ENCODE results near the gene AP2B1.
"Not testable (repeated sequence)": the region's sequence is repeated elsewhere in the genome, so short reads cannot be mapped to it uniquely, and the experiment has no call there.

AP2B1 gene

DNA sequence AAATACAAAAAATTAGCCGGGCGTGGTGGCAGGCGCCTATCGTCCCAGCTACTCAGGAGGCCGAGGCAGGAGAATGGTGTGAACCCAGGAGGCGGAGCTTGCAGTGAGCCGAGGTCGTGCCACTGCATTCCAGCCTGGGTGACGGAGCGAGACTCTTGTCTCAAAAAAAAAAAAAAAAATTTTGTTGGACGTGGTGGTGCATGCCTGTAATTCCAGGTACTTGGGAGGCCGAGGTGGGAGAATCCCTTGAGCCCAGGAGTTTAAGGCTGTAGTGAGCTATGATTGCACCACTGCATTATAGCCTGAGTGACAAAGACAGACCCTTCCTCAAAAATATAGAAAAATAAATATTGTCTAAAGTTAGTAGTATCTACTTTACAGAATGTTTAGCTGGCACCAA lies 23.6 kb downstream of the AP2B1 start:
- H3K18ac ChIP-seq (ENCODE audit: low read depth in 1 of 2, low read length in 2 of 2); H3K23ac ChIP-seq (ENCODE audit: low read length in 2 of 2); H2BK5ac ChIP-seq (ENCODE audit: low read depth, low read length, poor library complexity, severe bottlenecking); H2BK120ac ChIP-seq (ENCODE audit: low read depth, low read length); H2BK12ac ChIP-seq (ENCODE audit: low read length in 2 of 2); H3K27ac ChIP-seq (ENCODE audit: low read length, poor library complexity, severe bottlenecking); H3K14ac ChIP-seq (ENCODE audit: low read length in 2 of 2); H3K4me3 ChIP-seq (ENCODE audit: insufficient read depth in 1 of 2, low read depth in 1 of 2, low read length in 2 of 2); H2BK15ac ChIP-seq (ENCODE audit: low read depth, poor library complexity, severe bottlenecking); H2AK5ac ChIP-seq (ENCODE audit: low read length, severe bottlenecking); H2AFZ ChIP-seq (ENCODE audit: low read depth, low read length); H3K9me3 ChIP-seq (ENCODE audit: control insufficient read depth, low read length); H3K4ac ChIP-seq (ENCODE audit: low read depth in 1 of 2, low read length in 2 of 2); H4K91ac ChIP-seq (ENCODE audit: low read length); H3K4me2 ChIP-seq (ENCODE audit: low read length, poor library complexity, severe bottlenecking); H4K8ac ChIP-seq (ENCODE audit: low read length); H3K27me3 ChIP-seq (ENCODE audit: control insufficient read depth in 1 of 2, insufficient read depth in 1 of 2, low read length in 2 of 2); DNase-seq; H3K9ac ChIP-seq (ENCODE audit: low read length); H3K4me1 ChIP-seq (ENCODE audit: control insufficient read depth, insufficient read depth, low read depth, low read length): not testable (repeated sequence)
- peaks cover 16% of the 10 kb centered on the region for H3K79me1 ChIP-seq (replicated peaks; ENCODE audit: low read length, poor library complexity, severe bottlenecking)
- H3K36me3 ChIP-seq (ENCODE audit: control insufficient read depth in 1 of 2, insufficient read depth in 2 of 2, low read depth in 1 of 2, low read length in 2 of 2) = peaks cover 20 to 65% of the 10 kb centered on the region in 2 experiments
- 91% methylated on average over 11 of the region's 12 CpGs for WGBS

DNA sequence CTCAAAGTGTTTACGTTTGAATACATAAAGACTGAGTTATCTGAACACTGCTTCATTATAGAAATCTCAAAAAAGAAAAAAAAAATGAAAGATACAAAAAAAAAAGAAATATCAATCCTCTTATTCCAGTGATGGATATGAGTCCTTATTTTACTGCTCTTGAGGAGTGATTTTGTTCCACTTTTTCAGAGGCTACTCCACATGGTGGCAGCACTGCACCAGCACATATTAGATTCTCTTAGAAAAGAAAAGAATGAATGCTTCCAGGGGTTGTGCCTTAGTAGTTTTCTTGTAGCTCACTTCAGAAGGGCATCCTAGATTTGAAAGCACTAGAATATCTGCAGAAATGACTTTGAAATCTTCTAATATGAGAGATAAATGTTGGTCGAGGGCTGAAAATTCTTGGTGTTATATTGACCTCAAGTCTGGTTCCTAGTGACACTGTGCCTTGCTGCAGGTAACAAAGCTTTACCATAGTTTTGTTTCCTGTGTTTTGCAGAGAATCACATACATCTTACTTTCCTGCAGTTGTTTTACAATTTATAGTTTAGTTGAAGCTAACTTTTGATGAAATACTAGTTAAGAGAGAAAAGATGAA lies 25.9 kb downstream of the AP2B1 start:
- no peak overlapping the region for H2BK15ac ChIP-seq (ENCODE audit: low read depth, poor library complexity, severe bottlenecking)
- DNase-seq = peak; percentile 74
- no peak overlapping the region for H2BK12ac ChIP-seq (ENCODE audit: low read length in 2 of 2)
- H2BK120ac ChIP-seq (ENCODE audit: low read depth, low read length) = no peak overlapping the region
- no peak overlapping the region for H3K27ac ChIP-seq (ENCODE audit: low read length, poor library complexity, severe bottlenecking)
- no peak overlapping the region for H2BK5ac ChIP-seq (ENCODE audit: low read depth, low read length, poor library complexity, severe bottlenecking)
- H3K36me3 ChIP-seq (ENCODE audit: control insufficient read depth in 1 of 2, insufficient read depth in 2 of 2, low read depth in 1 of 2, low read length in 2 of 2) = peaks cover 20 to 59% of the 10 kb centered on the region in 2 experiments
- WGBS = 91% methylated on average over 1 of the region's 2 CpGs
- H2AK5ac ChIP-seq (ENCODE audit: low read length, severe bottlenecking) = no peak overlapping the region
- H4K91ac ChIP-seq (ENCODE audit: low read length) = no peak overlapping the region
- no peaks in the 10 kb centered on the region for H3K9me3 ChIP-seq (ENCODE audit: control insufficient read depth, low read length)
- H3K9ac ChIP-seq (ENCODE audit: low read length) = no peak overlapping the region
- no peak overlapping the region for H3K18ac ChIP-seq (ENCODE audit: low read depth in 1 of 2, low read length in 2 of 2)
- H3K23ac ChIP-seq (ENCODE audit: low read length in 2 of 2) = no peak overlapping the region
- H3K27me3 ChIP-seq (ENCODE audit: control insufficient read depth in 1 of 2, insufficient read depth in 1 of 2, low read length in 2 of 2) = no peaks in the 10 kb centered on the region
- no peak overlapping the region for H3K4me3 ChIP-seq (ENCODE audit: insufficient read depth in 1 of 2, low read depth in 1 of 2, low read length in 2 of 2)
- H3K14ac ChIP-seq (ENCODE audit: low read length in 2 of 2) = no peak overlapping the region
- H2AFZ ChIP-seq (ENCODE audit: low read depth, low read length) = no peak overlapping the region
- no peaks in the 10 kb centered on the region for H3K4me1 ChIP-seq (ENCODE audit: control insufficient read depth, insufficient read depth, low read depth, low read length)
- H3K4me2 ChIP-seq (ENCODE audit: low read length, poor library complexity, severe bottlenecking) = no peak overlapping the region
- no peak overlapping the region for H3K4ac ChIP-seq (ENCODE audit: low read depth in 1 of 2, low read length in 2 of 2)
- peaks cover 15% of the 10 kb centered on the region for H3K79me1 ChIP-seq (replicated peaks; ENCODE audit: low read length, poor library complexity, severe bottlenecking)
- no peak overlapping the region for H4K8ac ChIP-seq (ENCODE audit: low read length)

DNA sequence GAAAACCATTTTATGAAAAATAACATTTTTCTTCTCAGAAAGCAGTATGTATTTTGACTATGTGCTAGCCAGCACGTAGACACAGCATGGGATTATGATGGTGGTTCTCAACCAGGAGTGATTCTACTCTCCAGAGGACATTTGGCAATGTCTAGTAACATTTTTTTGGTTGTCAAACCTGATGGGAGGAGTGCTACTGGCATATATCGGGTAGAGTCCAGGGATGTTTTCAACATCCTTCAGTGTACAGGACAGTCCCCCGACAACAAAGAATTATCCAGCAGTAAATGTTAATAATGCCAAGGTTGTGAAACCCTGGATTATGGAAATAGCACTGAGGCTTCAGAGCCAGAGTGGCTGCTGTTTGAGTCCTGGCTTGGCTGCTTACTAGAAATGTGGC lies 27.7 kb downstream of the AP2B1 start:
- Histone ChIP-seq H3K14ac (ENCODE audit: low read length in 2 of 2) (no peak overlapping the region), H3K9me3 (ENCODE audit: control insufficient read depth, low read length) (no peaks in the 10 kb centered on the region), H3K36me3 (ENCODE audit: control insufficient read depth in 1 of 2, insufficient read depth in 2 of 2, low read depth in 1 of 2, low read length in 2 of 2) (peaks cover 15 to 58% of the 10 kb centered on the region in 2 experiments), H2BK120ac (ENCODE audit: low read depth, low read length) (no peak overlapping the region), H3K4me3 (ENCODE audit: insufficient read depth in 1 of 2, low read depth in 1 of 2, low read length in 2 of 2) (no peak overlapping the region), H4K91ac (ENCODE audit: low read length) (no peak overlapping the region), H3K4me2 (ENCODE audit: low read length, poor library complexity, severe bottlenecking) (no peak overlapping the region), H3K4me1 (ENCODE audit: control insufficient read depth, insufficient read depth, low read depth, low read length) (no peaks in the 10 kb centered on the region), H2AFZ (ENCODE audit: low read depth, low read length) (no peak overlapping the region), H3K27ac (ENCODE audit: low read length, poor library complexity, severe bottlenecking) (no peak overlapping the region), H4K8ac (ENCODE audit: low read length) (no peak overlapping the region), H3K23ac (ENCODE audit: low read length in 2 of 2) (no peak overlapping the region), H2BK15ac (ENCODE audit: low read depth, poor library complexity, severe bottlenecking) (no peak overlapping the region), H3K27me3 (ENCODE audit: control insufficient read depth in 1 of 2, insufficient read depth in 1 of 2, low read length in 2 of 2) (no peaks in the 10 kb centered on the region), H3K9ac (ENCODE audit: low read length) (no peak overlapping the region), H3K18ac (ENCODE audit: low read depth in 1 of 2, low read length in 2 of 2) (no peak overlapping the region), H2BK12ac (ENCODE audit: low read length in 2 of 2) (no peak overlapping the region), H2BK5ac (ENCODE audit: low read depth, low read length, poor library complexity, severe bottlenecking) (no peak overlapping the region), H3K79me1 (replicated peaks; ENCODE audit: low read length, poor library complexity, severe bottlenecking) (peaks cover 11% of the 10 kb centered on the region), H2AK5ac (ENCODE audit: low read length, severe bottlenecking) (no peak overlapping the region), H3K4ac (ENCODE audit: low read depth in 1 of 2, low read length in 2 of 2) (no peak overlapping the region)
- 98% methylated on average over 3 of the region's 3 CpGs for WGBS
- no peak for DNase-seq

DNA sequence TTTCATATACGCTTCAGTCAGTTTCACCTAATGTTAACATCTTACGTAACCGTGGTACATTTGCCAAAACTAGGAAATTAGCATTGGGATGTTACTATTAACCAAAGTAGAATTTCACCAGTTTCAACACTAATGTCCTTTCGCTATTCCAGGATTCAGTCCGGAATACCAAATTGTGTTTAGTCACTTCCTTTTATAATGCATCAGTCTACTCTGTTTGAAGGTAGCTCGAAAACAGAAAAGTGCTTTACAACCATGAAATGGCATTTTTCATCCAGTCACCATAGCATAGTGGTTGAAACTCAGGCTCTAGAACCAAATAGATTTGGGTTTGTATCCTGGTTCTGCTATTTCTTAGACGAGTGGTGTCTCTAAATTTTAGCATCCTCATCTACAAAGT lies 29.4 kb downstream of the AP2B1 start:
- Histone ChIP-seq H3K23ac (ENCODE audit: low read length in 2 of 2) (no peak overlapping the region), H2AFZ (ENCODE audit: low read depth, low read length) (no peak overlapping the region), H4K91ac (ENCODE audit: low read length) (no peak overlapping the region), H3K4me2 (ENCODE audit: low read length, poor library complexity, severe bottlenecking) (no peak overlapping the region), H3K9me3 (ENCODE audit: control insufficient read depth, low read length) (no peaks in the 10 kb centered on the region), H3K4ac (ENCODE audit: low read depth in 1 of 2, low read length in 2 of 2) (no peak overlapping the region), H3K27ac (ENCODE audit: low read length, poor library complexity, severe bottlenecking) (no peak overlapping the region), H3K4me3 (ENCODE audit: insufficient read depth in 1 of 2, low read depth in 1 of 2, low read length in 2 of 2) (no peak overlapping the region), H3K27me3 (ENCODE audit: control insufficient read depth in 1 of 2, insufficient read depth in 1 of 2, low read length in 2 of 2) (no peaks in the 10 kb centered on the region), H4K8ac (ENCODE audit: low read length) (no peak overlapping the region), H2BK5ac (ENCODE audit: low read depth, low read length, poor library complexity, severe bottlenecking) (no peak overlapping the region), H3K79me1 (replicated peaks; ENCODE audit: low read length, poor library complexity, severe bottlenecking) (peaks cover 18% of the 10 kb centered on the region), H3K14ac (ENCODE audit: low read length in 2 of 2) (no peak overlapping the region), H3K36me3 (ENCODE audit: control insufficient read depth in 1 of 2, insufficient read depth in 2 of 2, low read depth in 1 of 2, low read length in 2 of 2) (peaks cover 12 to 54% of the 10 kb centered on the region in 2 experiments), H3K9ac (ENCODE audit: low read length) (no peak overlapping the region), H2BK15ac (ENCODE audit: low read depth, poor library complexity, severe bottlenecking) (no peak overlapping the region), H3K4me1 (ENCODE audit: control insufficient read depth, insufficient read depth, low read depth, low read length) (no peaks in the 10 kb centered on the region), H3K18ac (ENCODE audit: low read depth in 1 of 2, low read length in 2 of 2) (no peak overlapping the region), H2BK120ac (ENCODE audit: low read depth, low read length) (no peak overlapping the region), H2BK12ac (ENCODE audit: low read length in 2 of 2) (no peak overlapping the region), H2AK5ac (ENCODE audit: low read length, severe bottlenecking) (no peak overlapping the region)
- no peak for DNase-seq
- WGBS = 96% methylated on average over 6 of the region's 7 CpGs
